GM15510 (cell line): ENCODE measurements around the gene RBM18.

Experiments
- POLR2A ChIP-seq: IDR thresholded peaks from 3 replicates; pipeline ENCODE4 v1.6.1; 2011; ENCODE audit warnings: borderline replicate concordance; ENCODE audit not compliant: insufficient read length; ENCODE audit errors: extremely low read depth

RBM18 gene

GRCh38 chr9:122220673-122221182 lies 43.9 kb downstream of the RBM18 start:
- no peak for TF ChIP-seq POLR2A

GRCh38 chr9:122219856-122220672 lies 44.6 kb downstream of the RBM18 start:
- no peak for TF ChIP-seq POLR2A

- TF ChIP-seq POLR2A, result no peak
Observed at GRCh38 chr9:122218935-122219855, 45.4 kb downstream of the RBM18 start.

- no peak for TF ChIP-seq POLR2A
Observed at GRCh38 chr9:122218071-122218934, 46.3 kb downstream of the RBM18 start.

GRCh38 chr9:122217640-122218039 lies 47.0 kb downstream of the RBM18 start:
- TF ChIP-seq POLR2A, result no peak

- TF ChIP-seq POLR2A, result no peak
Observed at GRCh38 chr9:122216798-122217418, 47.7 kb downstream of the RBM18 start.

- TF ChIP-seq POLR2A, result no peak
Observed at GRCh38 chr9:122216138-122216797, 48.4 kb downstream of the RBM18 start.

GRCh38 chr9:122215663-122216062 lies 49.0 kb downstream of the RBM18 start:
- TF ChIP-seq POLR2A, result no peak

GRCh38 chr9:122214507-122214906 lies 50.1 kb downstream of the RBM18 start:
- TF ChIP-seq POLR2A, result no peak

- TF ChIP-seq POLR2A, result no peak
Observed at GRCh38 chr9:122213589-122214413, 50.8 kb downstream of the RBM18 start.

GRCh38 chr9:122213102-122213588 lies 51.5 kb downstream of the RBM18 start:
- TF ChIP-seq POLR2A, result no peak

GRCh38 chr9:122212473-122213004 lies 52.1 kb downstream of the RBM18 start:
- TF ChIP-seq POLR2A, result no peak
